Measurements from ENCODE around the gene SLC30A1.

SLC30A1 gene

GRCh38 chr1:211553549-211553948, 25.4 kb downstream of the SLC30A1 start:
- POLR2A ChIA-PET = no interaction called here
- DNase-seq (ENCODE audit: extremely low spot score) = no peak
- TF ChIP-seq CTCF (IDR thresholded peaks at IDR 0.05; ENCODE audit: control extremely low read depth, extremely low read depth, low read depth, missing control alignments) = no peak
- CTCF ChIA-PET = interaction anchor here (1.5 to 1.9 kb wide), 3 partner anchors 20 to 84 kb away, joined by 3 to 5 read pairs (median 5); no protein-coding TSS in a partner anchor

- TF ChIP-seq CTCF (IDR thresholded peaks at IDR 0.05; ENCODE audit: control extremely low read depth, extremely low read depth, low read depth, missing control alignments) = no peak
- CTCF ChIA-PET = interaction anchor here (0.8 to 1.5 kb wide), 4 partner anchors 9 to 86 kb away, joined by 3 to 5 read pairs (median 3); no protein-coding TSS in a partner anchor
- DNase-seq (ENCODE audit: extremely low spot score) = no peak
- POLR2A ChIA-PET = no interaction called here
Measured at GRCh38 chr1:211551638-211552460, 27.1 kb downstream of the SLC30A1 start.

- POLR2A ChIA-PET = interaction anchor here (0.6 kb wide), 1 partner anchor 17 kb away, joined by 4 read pairs; no protein-coding TSS in a partner anchor
- CTCF ChIA-PET = interaction anchor here (1.2 to 1.3 kb wide), 2 partner anchors 32 to 35 kb away, joined by 4 to 5 read pairs; no protein-coding TSS in a partner anchor
- no peak for DNase-seq (ENCODE audit: extremely low spot score)
- no peak for TF ChIP-seq CTCF (IDR thresholded peaks at IDR 0.05; ENCODE audit: control extremely low read depth, extremely low read depth, low read depth, missing control alignments)
Measured at GRCh38 chr1:211549092-211549711, 29.8 kb downstream of the SLC30A1 start.

GRCh38 chr1:211548321-211549091, 30.5 kb downstream of the SLC30A1 start:
- CTCF ChIA-PET = interaction anchor here (1.2 to 1.3 kb wide), 3 partner anchors 31 to 34 kb away, joined by 3 to 5 read pairs (median 4); no protein-coding TSS in a partner anchor
- no peak for TF ChIP-seq CTCF (IDR thresholded peaks at IDR 0.05; ENCODE audit: control extremely low read depth, extremely low read depth, low read depth, missing control alignments)
- POLR2A ChIA-PET = interaction anchor here (0.6 kb wide), 1 partner anchor 16 kb away, joined by 4 read pairs; no protein-coding TSS in a partner anchor
- DNase-seq (ENCODE audit: extremely low spot score) = no peak

GRCh38 chr1:211547710-211548109, 31.3 kb downstream of the SLC30A1 start:
- POLR2A ChIA-PET = no interaction called here
- CTCF ChIA-PET = interaction anchor here (1.3 kb wide), 1 partner anchor 33 kb away, joined by 3 read pairs; no protein-coding TSS in a partner anchor

More at GRCh38 chr1:211547710-211548109, 31.3 kb downstream of the SLC30A1 start:
- TF ChIP-seq CTCF (IDR thresholded peaks at IDR 0.05; ENCODE audit: control extremely low read depth, extremely low read depth, low read depth, missing control alignments) = no peak
- DNase-seq (ENCODE audit: extremely low spot score) = no peak

Measured in GM10248 (cell line).